Measurements from ENCODE around the gene CCIN.

DNA sequence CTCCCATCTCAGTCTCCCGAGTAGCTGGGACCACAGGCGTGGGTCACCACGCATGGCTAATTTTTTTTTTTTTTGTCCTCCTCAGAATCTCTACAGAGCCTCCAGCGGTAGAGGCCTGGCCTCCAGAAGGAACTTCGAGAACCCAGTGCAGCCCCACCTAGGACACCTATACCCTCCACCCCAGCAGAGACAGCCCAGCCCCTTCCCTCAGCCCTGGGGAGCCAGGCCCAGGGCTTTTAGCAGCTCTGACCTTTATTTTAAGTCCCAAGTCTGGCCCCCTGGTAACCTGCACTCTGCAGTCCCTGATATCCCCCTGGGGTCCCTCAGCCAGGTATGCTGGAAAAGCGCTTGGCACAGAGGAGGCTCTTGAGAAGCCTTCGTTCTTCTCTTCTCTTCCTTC lies 27.4 kb upstream of the CCIN start:
- TF ChIP-seq POLR2A (IDR thresholded peaks at IDR 0.05; ENCODE audit: low read depth, low read length) (no peak), TAF1 (IDR thresholded peaks at IDR 0.05; ENCODE audit: borderline replicate concordance, low read depth, low read length) (no peak), POLR2AphosphoS5 (IDR thresholded peaks at IDR 0.05; ENCODE audit: low read depth, low read length) (no peak)

Data from GM12892 (cell line).